Amniotic epithelial cell (primary cell): ENCODE results near the gene SLC7A9.
A peak's percentile ranks its signal among the peaks of the same experiment; 100 is the strongest.
"Not testable (repeated sequence)": the region's sequence is repeated elsewhere in the genome, so short reads cannot be mapped to it uniquely, and the experiment has no call there.

Experiments
- DNase-seq: peaks from one replicate; pipeline ENCODE4 v3.0.0-alpha.2; 2010; ENCODE audit warnings: low read depth

Gene SLC7A9

DNA sequence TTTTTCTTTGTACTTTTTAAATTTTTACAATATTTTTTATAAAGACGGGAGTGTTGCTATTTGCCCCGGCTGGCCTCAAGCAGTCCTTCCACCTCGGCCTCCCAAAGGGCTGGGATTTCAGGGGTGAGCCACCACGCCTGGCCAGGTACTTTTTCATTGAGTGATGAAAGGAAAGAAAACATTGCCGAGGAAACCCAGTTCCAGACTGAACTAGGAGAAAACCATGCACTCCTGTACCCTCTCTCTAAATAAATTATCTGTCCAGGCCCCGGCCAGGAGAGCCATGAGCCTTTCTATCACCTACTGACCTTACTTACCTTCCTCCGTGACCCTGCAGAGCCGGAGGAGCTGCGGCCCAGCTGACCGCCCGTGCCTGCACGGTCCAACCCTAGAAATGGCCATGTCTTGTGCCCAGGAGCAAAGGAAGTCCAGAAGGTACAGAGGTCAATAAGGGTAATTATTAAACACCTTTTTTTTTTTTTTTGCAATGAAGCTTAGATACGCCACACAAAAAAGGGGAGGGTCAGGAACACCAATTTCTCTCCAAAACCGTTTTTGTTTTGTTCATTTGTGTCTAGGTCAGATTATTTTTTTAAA, at the start of gene SLC7A9:
TSS of gene SLC7A9 (minus strand) at position 399 of the 597 bp plus-strand sequence. CDS start 1,233 bp downstream, outside the sequence.
- DNase-seq = no peak

DNA sequence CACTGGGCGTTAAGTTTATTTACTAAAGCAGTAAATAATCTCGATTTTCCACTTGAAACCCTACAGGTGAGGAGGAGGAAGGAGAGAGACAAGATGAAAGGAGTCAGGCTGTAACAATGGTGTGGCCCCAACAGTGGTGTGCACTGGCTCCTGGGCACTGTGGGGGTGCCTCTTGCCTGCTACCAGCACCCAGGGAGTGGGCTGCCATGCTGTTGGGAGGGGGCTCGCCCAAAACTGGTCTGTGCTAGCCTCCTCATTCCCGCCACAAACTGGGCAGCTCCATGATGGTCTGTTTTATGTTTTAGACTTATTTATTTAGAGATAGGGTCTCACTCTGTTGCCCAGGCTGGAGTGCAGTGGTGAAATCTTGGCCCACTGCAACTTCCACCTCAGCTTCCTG, 49.8 kb upstream of the SLC7A9 start:
- DNase-seq = no peak

DNA sequence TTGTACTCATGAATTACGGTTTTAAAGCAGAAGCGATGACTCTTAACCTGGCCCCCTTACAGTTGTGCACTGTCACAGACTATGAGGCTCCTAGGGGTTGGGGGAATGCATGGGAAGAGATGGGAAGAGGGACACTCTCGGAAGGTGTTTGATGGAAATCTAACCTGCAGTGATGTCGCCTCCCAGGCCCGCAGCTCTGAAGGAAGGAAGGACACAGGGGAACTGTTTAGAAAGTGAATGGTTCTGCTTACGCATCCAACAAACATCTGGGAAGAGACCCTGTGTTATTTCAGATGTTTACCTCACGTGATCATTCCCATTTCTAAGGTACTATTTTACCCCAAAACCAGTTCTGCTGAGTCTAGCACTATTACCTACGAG, 48.0 kb upstream of the SLC7A9 start:
- no peak for DNase-seq

DNA sequence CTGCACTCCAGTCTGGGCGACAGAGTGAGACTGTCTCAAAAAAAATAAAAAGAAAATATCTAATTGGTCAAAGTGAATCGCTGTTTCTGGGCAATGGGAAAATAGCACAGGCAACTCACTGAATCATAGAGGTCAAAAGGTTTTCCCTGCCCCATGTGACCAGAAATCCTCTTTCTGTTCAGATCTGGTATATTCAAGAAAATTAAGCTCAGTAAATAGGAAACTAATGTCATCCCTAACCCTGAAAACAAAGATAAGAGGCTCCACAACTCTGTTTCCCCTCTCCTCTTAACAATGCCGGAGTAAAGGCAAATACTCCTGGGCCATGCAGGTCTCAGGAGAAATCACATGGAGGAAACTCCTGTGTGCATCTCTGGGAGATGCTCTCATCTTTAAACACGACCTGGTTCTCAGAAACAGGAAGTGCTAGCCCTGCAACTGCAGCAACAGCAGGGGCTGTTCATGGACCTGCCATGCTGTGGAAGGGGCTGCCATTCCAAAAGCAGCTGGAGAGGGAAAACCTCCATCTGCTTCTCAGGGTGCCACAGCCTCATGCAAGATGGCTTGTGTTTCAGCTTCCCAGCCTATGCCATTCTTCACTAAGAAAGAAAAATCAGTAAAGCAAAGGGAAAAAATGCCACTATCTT, 47.5 kb upstream of the SLC7A9 start:
- DNase-seq = no peak

DNA sequence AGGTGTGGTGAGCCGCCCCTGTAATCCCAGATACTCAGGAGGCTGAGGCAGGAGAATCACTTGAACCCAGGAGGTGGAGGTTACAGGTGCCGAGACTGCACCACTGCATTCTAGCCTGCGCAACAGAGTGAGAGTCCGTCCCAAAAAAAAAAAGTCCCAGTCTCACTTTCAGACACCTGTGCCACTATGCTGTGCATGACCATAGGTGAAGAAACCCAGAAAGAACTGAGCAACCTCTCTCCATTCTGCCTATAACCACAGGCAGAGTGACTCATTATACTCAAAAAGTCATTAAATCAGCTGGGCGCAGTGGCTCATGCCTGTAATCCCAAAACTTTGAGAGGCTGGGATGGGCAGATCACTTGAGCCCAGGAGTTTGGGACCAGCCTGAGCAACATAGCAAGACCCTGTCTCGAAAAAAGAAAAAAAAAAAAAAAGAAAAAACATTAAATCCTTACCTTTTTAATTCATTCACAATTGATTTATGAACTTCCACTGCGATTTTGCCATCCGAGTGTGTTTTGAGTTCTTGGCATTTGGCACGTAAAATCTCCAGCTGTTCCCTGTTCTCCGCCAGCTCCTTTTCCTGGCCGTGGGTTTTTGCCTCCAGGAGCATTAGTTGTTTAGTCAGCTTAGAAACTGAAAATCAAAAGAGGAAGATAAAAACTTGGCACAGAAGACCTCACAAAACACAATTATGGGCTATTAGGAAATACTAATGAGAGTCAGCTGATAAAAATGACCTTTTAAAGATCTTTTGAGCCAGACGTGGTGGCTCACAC, 45.5 kb upstream of the SLC7A9 start:
- DNase-seq = no peak

DNA sequence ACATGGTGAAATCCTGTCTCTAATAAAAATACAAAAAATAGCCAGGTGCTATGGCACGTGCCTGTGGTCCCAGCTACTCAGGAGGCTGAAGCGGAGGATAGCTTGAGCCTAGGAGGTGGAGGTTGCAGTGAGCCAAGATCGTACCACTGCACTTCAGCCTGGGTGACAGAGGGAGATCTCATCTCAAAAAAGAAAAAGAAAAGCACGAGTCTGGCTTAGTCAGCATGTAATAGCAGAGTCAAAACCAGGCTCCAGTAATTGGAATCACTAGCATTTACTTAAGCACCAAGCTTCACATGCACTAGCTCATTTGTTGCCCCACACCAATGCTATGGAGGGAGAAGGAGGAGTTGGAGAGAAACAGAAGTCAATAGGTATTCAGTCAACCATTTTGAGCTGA, 41.9 kb upstream of the SLC7A9 start:
- DNase-seq = no peak

DNA sequence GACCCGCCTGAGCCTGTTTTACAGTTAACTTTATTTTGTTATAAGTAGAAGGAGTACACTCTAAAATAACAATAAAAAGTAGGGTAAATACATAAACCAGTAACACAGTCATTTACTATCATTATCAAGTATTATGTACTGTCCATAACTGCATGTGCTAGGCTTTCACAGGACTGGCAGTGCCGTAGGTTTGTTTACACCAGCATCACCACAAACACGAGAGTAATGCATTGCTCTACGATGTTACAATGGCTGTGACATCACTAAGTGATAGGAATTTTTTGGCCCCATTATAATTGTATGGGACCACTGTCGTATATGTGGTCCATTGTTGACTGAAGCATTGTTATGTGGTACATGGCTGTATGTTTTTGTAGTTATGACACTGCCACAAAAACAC, 41.3 kb upstream of the SLC7A9 start:
- DNase-seq = peak; percentile 29

DNA sequence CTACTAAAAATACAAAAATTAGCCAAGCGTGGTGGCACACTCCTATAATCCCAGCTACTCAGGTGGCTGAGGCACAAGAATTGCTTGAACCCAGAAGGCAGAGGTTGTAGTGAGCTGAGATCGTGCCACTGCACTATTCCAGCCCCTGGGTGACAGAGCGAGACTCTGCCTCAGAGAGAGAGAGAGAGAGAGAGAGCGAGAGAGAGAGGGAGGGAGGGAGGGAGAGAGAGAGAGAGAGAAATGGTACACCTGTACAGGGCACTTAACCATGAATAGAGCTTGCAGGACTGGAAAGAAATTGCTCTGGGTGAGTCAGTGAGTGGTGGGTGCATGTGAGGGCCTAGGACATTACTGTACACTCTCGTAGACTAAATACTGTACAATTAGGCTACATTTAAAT, 40.5 kb upstream of the SLC7A9 start:
- no peak for DNase-seq

DNA sequence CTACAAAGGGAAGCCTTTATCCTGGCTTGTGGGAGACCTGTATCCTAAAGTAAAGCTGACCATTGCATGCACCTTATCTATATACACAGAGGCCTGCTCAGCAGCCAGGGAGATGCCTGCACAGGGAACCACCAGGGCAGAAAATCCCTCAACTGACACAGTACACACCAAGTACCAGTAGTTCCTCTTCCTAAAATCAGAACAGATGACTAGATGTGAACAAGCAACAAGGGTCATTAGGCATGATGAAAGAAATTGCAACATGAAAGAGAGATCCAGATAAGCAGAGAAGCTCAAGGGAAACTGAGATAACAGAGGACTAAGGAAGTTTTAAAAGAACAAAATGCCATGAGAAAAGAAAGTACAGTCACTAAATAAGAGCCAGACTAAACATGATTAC, 39.7 kb upstream of the SLC7A9 start:
- DNase-seq = peak; percentile 64

DNA sequence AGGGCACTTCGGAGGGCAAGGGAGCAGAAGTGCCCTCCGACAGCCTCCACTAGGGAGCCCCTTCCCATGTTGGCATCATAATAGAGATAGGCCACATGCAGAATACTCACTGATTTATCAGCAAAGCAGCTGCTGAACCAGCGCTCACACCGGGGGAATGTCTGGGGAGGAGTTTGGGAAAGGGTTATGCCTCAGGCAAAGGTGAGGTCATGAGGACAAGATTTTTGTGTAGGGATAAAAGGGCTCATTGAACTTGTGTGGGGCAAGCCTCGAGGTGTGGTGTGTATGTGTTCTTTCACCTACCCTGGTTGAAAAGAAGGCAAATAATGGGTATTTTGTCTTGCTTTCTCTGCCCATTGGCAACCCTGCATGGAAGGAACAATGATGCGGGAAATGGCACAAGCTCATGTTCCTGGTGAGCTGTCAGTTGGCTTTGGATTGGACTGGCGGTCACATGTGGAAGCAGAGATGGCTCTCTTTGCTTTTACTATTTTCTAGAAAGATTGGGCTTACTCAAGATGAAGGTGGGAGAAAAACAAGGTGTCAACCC, 39.1 kb upstream of the SLC7A9 start:
- no peak for DNase-seq

DNA sequence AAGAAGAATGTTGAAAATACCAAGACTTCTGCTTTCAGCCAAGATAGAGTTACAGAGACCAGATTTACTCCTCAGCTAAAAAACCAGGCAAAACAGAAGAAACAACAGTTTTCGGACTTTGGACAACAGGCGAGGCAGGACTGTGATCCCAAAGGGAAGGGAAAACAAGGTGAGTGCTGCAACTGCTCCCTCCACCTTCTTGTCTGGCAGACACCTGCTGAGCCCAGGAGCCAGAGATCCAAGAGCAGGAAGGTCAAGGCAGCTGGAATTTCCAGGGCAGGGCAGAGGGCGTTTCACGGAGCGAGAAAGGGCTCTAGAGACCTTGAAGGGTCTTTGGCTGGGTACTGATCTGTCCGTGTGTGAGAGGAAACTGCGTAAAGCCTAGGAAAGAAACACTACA, 32.9 kb upstream of the SLC7A9 start:
- DNase-seq = no peak

DNA sequence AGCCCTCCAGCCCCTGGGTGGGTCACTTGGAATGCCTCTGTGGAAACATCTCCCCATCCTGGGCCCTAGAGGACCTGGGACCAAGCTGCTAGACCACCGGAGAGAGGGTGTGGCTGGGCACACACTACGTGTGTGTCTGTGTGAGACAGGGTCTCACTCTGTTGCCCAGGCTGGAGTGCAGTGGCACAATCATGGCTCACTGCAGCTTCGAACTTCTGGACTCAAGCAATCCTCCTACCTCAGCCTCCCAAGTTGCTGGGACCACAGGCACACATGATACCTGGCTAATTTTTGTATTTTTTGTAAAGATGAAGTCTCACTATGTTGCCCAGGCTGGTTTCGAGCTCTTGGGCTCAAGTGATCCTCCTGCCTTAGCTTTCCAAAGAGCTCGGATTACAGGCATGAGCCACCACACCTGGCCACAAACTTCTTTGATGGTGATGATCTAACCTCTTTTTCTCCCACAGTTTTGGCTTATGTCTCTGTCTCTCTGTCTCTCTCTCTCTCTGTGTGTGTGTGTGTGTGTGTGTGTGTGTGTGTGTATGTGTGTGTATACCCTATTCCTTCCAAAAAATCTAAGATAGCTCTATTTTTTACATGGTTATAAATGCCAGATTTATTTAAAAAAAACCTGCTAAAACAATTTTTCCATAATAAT, 32.1 kb upstream of the SLC7A9 start:
- DNase-seq = no peak

DNA sequence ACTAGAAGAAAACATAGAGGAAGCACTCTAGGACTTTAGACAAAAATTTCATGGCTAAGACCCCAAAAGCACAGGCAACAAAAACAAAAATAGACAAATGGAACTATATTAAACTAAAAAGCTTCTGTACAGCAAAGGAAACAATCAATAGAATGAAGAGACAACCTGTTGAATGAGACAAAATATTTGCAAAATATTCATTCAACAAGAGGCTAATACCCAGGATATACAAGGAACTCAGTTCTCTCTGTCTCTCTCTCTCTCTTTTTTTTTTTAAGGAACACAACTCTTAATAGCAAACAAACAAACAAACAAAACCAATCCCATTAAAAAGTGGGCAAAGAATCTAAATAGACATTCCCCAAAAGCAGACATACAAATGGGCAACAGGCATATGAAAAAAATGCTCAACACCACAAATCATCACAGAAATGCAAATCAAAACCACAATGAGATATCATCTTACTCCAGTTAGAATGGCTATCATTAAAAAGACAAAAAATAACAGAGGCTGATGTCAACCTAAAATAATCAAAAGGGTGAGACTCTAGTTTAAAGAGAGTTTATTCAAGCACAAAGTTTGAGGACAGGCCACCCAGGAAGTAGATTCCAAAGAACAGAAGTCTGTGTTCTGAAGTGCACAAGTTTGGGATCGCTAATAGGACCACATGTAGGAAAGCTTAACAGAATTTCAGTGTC, 27.1 kb upstream of the SLC7A9 start:
- DNase-seq = peak; percentile 33

DNA sequence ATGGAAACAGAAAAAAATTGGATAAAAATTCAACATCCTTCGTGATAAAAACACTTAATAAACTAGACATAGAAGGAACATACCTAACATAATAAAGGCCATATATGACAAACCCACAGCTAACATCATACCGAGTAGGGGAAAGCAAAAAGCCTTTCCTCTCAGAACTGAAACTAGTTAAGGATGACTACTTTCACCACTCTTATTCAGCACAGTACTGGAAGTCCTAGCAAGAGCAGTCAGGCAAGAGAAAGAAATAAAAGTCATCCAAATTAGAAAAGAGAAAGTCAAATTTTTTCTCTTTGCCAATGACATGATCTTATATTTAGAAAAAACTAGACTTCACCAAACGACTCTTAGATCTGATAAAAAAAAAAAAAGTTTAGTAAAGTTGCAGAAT, 25.8 kb upstream of the SLC7A9 start:
- DNase-seq = no peak

DNA sequence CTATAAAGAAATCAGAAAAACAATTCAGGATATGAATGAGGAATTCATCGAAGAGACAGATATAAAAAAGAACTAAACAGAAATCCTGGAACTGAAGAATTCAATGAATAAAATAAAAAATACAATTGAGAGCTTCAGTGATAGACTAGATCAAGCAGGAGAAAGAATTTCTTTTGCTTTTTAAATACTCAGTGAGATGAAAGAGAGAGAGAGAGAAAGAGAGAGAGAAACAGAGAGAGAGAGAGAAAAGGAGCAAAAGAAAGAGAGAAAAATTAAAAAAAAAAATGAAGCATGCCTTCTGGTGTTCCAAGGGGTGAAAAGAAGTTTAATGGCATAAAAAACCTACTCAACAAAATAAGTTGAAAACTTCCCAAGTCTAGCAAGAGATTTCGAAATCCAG, 22.0 kb upstream of the SLC7A9 start:
- DNase-seq = no peak

DNA sequence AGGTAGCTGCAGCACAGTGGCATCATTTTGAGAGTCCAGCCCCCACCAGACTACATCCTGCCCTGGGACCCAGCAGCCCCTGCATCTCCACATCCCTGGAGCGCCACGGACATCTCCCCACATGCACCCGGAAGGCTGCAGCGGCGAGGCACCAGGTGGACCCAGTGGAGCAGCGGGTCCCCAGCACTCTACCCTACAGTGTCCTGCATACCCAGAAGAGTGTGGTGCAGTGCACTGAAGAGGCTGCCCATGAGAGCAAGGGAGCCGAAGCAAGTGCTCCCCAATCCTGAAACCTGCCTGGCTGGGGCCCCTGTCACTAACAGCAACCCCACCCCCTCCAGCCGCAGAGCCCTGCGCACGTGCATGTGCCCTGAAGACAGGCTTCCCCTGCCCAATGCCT, 21.3 kb upstream of the SLC7A9 start:
- DNase-seq = no peak

DNA sequence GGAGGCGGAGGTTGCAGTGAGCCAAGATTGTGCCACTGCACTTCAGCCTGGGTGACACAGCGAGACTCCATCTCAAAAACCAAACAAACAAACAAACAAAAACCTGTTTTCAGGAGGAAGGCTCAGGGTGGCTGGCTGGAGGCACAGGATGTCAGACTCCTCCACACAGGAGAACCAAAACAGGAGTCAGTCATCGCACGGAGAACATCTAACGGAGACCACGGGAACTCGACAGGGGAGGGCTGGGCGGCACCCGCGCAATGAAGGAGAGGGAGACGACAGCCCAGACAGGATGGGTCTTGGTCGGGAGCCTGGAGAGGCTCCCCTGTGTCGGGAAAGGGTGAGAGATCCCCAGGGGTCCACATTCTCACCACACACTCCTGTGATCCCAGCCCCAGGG, 20.8 kb upstream of the SLC7A9 start:
- no peak for DNase-seq

DNA sequence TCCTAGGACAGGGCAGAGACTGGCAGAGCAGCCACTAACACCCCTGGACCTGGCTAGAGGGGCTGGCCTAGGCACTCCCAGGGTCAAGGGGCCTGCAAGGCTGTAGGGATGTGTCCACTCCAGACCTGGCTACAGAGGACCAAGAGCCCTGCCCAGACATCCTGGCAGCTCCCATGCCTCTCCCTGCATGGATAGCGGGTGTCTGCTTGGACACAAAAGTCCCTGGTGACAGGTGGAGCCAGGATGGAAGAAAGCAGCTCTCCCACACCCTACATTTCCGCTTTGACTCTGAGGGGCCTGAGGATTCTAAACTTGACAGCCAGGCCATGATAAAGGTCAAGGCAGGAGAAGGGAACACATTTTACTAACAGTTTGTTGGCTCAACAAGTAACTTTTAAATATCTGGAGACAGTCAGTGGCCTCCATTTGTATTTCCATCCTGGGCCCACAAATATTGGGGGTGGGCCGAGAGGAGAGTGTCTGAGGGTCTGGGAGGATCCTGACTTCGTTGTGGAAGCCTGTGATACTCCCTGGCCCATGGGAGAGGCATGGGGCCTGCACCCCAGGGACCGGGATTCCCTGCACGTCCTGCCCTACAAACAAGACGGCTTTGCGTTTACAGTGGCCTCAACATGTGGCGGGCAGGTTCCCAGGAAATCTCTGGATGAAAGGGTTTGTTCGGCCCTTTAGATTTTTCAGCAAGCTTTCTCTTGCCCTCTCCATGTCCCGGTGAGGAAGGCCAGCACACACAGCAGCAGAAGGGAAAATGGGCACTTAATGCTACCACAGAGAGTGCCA, 19.8 kb upstream of the SLC7A9 start:
- DNase-seq = no peak

DNA sequence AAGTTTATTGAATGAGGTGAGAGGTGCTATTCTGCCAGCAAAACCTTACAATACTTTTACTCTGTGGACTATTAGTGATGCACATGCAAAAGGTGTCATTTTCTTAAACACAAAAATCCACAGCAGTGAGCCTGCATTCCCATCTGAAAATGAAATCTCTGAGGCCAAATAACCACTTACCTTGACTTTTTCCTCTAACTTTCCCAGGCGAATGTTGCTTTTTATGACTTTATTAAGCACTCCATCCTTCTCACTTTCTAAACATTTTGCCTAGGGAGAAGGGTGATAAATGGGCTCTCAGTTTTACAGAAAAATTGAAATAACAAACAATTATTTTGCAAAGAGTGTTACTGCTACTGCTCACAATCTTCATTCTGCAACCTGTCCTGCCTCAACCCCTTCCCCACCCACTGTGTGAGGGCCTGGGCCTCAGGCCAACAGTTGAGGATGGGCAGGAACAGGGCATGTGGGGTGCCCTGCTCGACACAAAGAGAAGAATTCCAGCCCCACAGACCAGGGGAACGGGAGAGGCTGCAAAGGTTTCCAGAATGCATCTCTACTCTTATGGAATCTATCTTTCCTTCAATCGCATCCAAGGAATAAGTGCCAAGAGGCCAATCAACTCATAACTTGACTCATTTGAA, 18.1 kb upstream of the SLC7A9 start:
- no peak for DNase-seq

DNA sequence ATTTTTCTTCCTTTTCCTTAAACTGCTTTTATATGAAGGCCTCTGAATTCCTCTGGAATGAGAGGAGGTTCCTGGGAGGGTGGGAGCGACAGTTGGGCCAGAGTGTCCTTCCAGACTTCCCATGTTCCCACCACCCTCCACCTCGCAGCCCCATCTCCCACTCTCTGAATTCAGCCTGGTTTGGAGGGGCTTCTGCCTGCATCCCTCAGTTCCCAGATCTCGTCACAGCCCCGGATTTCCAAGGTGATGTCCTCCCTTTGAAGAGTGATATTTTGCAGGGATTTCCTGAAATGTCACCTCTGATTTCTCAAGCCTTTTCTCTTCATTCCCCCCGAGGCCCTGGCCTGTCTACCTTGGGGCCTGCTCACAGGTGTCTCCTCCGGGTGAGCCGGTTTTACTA, 16.7 kb upstream of the SLC7A9 start:
- DNase-seq = no peak

DNA sequence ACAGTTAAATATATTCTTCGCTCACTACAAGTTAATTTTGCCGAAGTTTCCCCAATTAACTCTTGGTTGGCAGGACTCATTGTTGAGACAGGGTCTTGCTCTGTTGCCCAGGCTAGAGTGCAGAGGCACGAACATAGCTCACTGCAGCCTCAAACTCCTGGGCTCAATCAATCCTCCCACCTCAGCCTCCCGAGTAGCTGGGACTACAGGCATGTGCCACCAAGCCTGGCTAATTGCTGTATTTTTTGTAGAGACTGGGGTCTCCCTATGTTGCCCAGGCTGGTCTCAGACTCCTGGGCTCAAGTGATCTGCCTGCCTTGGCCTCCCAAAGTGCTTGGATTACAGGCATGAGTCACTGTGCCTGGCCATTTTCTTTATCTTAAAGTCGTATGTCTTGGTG, 15.7 kb upstream of the SLC7A9 start:
- not testable (repeated sequence) for DNase-seq
